Measurements from ENCODE around the gene GALM. TPM values are rescaled to one million over a fixed set of nuclear protein-coding genes. Genes with fewer than 3 reads are reported as not detected.

The GALM gene
- total and polyA plus RNA-seq, 2 of the 8 experiments (the other 6 are each of a cell fraction or from before 2014, with no cell fraction given), result 9.9 to 13.1 TPM

- TF ChIP-seq RBBP5 (IDR thresholded peaks at IDR 0.05; ENCODE audit: borderline replicate concordance, low read depth, low read length) (no peak), NANOG (IDR thresholded peaks at IDR 0.05; ENCODE audit: insufficient read depth, low read depth, low read length, poor library complexity, severe bottlenecking) (no peak), SAP30 (IDR thresholded peaks at IDR 0.05; ENCODE audit: insufficient read depth, insufficient replicate concordance, low read length) (no peak), RFX5 (IDR thresholded peaks at IDR 0.05; ENCODE audit: borderline replicate concordance, low read depth, low read length) (no peak), SIRT6 (IDR thresholded peaks at IDR 0.05; ENCODE audit: low read length) (no peak), ATF2 (IDR thresholded peaks at IDR 0.05; ENCODE audit: low read length) (no peak), RXRA (IDR thresholded peaks at IDR 0.05; ENCODE audit: insufficient read depth, low read depth, low read length) (no peak)
Measured at GRCh38 chr2:38733300-38733971, 67.5 kb downstream of the GALM start (continued).
